ENCODE data around the gene ALPK3. TPM values are rescaled to one million over a fixed set of nuclear protein-coding genes. Genes with fewer than 3 reads are reported as not detected.

The ALPK3 gene
- total RNA-seq, 1 donor, result 0.36 TPM

GRCh38 chr15:84811151-84811550 lies 6.0 kb upstream of the ALPK3 start:
- H3K4me3 ChIP-seq (ENCODE audit: insufficient read depth, low read length), result no peak overlapping the region
- H3K4me1 ChIP-seq (ENCODE audit: insufficient read depth, low read length), result peaks cover 3% of the 10 kb centered on the region
- TF ChIP-seq, protein P1, sequence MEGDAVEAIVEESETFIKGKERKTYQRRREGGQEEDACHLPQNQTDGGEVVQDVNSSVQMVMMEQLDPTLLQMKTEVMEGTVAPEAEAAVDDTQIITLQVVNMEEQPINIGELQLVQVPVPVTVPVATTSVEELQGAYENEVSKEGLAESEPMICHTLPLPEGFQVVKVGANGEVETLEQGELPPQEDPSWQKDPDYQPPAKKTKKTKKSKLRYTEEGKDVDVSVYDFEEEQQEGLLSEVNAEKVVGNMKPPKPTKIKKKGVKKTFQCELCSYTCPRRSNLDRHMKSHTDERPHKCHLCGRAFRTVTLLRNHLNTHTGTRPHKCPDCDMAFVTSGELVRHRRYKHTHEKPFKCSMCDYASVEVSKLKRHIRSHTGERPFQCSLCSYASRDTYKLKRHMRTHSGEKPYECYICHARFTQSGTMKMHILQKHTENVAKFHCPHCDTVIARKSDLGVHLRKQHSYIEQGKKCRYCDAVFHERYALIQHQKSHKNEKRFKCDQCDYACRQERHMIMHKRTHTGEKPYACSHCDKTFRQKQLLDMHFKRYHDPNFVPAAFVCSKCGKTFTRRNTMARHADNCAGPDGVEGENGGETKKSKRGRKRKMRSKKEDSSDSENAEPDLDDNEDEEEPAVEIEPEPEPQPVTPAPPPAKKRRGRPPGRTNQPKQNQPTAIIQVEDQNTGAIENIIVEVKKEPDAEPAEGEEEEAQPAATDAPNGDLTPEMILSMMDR (IDR thresholded peaks at IDR 0.05; ENCODE audit: extremely low read depth, low read depth, low read length), result no peak
- H3K36me3 ChIP-seq (ENCODE audit: insufficient read depth, low read length), result peaks cover 5% of the 10 kb centered on the region
- H3K4me2 ChIP-seq (ENCODE audit: insufficient read depth, low read length), result no peak overlapping the region
- DNase-seq (ENCODE audit: insufficient read length, low spot score, missing footprints), result no peak
- no peak overlapping the region for H2AFZ ChIP-seq (ENCODE audit: low read length)
- H3K27ac ChIP-seq (ENCODE audit: low read depth, low read length), result no peak overlapping the region
- no peaks in the 10 kb centered on the region for H4K20me1 ChIP-seq (ENCODE audit: insufficient read depth, low read length)
- H3K9me3 ChIP-seq (ENCODE audit: low read depth, low read length), result no peaks in the 10 kb centered on the region
- no peaks in the 10 kb centered on the region for H3K79me2 ChIP-seq (ENCODE audit: insufficient read depth, low read length)
- no peaks in the 10 kb centered on the region for H3K27me3 ChIP-seq (ENCODE audit: insufficient read depth, low read length)

DNA sequence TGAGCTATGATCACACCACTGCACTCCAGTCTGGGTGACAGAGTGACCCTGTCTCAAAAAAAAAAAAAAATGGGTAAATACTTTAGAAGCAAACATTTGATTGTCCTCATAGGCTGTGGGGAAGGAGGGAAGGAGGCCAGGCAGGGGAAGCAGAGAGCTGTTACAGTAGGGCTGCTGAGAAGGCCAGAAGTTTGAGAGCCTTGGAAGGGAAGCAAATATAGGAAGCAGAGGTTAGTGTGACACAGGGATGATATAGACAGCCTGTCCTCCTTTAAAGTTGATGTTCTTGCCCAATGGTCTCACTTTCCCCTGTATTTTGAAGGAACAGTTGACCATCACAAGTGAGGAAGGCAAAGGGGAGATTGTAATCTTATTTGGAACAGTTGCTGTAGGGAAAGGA lies 5.3 kb upstream of the ALPK3 start:
- Histone ChIP-seq H3K4me2 (ENCODE audit: insufficient read depth, low read length) (no peak overlapping the region), H3K79me2 (ENCODE audit: insufficient read depth, low read length) (no peaks in the 10 kb centered on the region), H3K4me3 (ENCODE audit: insufficient read depth, low read length) (no peak overlapping the region), H3K27ac (ENCODE audit: low read depth, low read length) (no peak overlapping the region), H4K20me1 (ENCODE audit: insufficient read depth, low read length) (no peaks in the 10 kb centered on the region), H3K4me1 (ENCODE audit: insufficient read depth, low read length) (peaks cover 6% of the 10 kb centered on the region), H3K9me3 (ENCODE audit: low read depth, low read length) (no peaks in the 10 kb centered on the region), H3K36me3 (ENCODE audit: insufficient read depth, low read length) (peaks cover 3% of the 10 kb centered on the region), H2AFZ (ENCODE audit: low read length) (no peak overlapping the region), H3K27me3 (ENCODE audit: insufficient read depth, low read length) (no peaks in the 10 kb centered on the region)
- TF ChIP-seq, protein P1 (IDR thresholded peaks at IDR 0.05; ENCODE audit: extremely low read depth, low read depth, low read length), result no peak
- DNase-seq (ENCODE audit: insufficient read length, low spot score, missing footprints), result no peak

DNA sequence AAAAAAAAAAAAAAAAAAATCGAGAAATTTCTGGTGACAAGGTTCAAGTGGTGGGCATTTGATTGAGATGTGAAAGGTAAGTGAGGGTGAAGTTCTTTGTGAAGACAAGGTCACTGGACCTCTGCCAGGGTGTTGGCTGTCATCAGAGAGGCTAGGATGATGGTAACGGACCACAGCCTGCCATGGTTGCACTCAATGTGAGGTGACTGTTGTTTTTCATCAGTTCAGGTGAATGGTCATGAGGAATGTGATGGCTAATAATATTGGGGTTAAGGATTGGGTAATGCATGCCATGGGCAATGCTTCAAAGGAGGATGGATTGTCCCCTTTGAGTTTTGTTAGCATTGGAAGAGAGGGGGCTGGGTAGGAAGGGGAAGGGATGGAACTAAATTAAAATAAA lies 4.3 kb upstream of the ALPK3 start:
- TF ChIP-seq, protein P1 (IDR thresholded peaks at IDR 0.05; ENCODE audit: extremely low read depth, low read depth, low read length), result no peak
- H4K20me1 ChIP-seq (ENCODE audit: insufficient read depth, low read length), result no peaks in the 10 kb centered on the region
- H3K79me2 ChIP-seq (ENCODE audit: insufficient read depth, low read length), result no peaks in the 10 kb centered on the region
- peaks cover 3% of the 10 kb centered on the region for H3K36me3 ChIP-seq (ENCODE audit: insufficient read depth, low read length)
- H3K4me3 ChIP-seq (ENCODE audit: insufficient read depth, low read length), result no peak overlapping the region
- no peak overlapping the region for H2AFZ ChIP-seq (ENCODE audit: low read length)
- no peak overlapping the region for H3K27ac ChIP-seq (ENCODE audit: low read depth, low read length)
- H3K4me1 ChIP-seq (ENCODE audit: insufficient read depth, low read length), result peaks cover 11% of the 10 kb centered on the region
- H3K4me2 ChIP-seq (ENCODE audit: insufficient read depth, low read length), result no peak overlapping the region
- no peaks in the 10 kb centered on the region for H3K9me3 ChIP-seq (ENCODE audit: low read depth, low read length)
- no peaks in the 10 kb centered on the region for H3K27me3 ChIP-seq (ENCODE audit: insufficient read depth, low read length)
- no peak for DNase-seq (ENCODE audit: insufficient read length, low spot score, missing footprints)

DNA sequence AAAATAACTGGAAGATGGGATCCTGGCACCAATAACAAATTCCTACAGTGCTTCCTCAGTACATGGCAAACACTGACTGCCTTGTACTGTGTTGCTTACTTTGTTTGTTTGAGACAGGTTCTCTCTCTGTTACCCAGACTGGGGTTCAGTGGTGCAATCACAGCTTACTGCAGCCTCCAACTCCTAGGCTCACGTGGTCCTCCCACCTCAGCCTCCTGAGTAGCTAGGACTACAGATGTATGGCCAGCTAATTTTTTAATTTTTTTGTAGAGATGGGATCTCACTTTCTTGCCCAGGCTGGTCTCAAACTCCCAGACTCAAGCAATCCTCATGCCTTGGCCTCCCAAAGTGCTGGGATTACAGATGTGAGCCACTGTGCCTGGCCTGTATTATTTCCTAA lies 3.7 kb upstream of the ALPK3 start:
- no peak overlapping the region for H3K4me2 ChIP-seq (ENCODE audit: insufficient read depth, low read length)

More for the DNA sequence above, 3.7 kb upstream of the ALPK3 start:
- peaks cover 3% of the 10 kb centered on the region for H3K36me3 ChIP-seq (ENCODE audit: insufficient read depth, low read length)
- TF ChIP-seq, protein P1 (IDR thresholded peaks at IDR 0.05; ENCODE audit: extremely low read depth, low read depth, low read length), result no peak
- H4K20me1 ChIP-seq (ENCODE audit: insufficient read depth, low read length), result no peaks in the 10 kb centered on the region
- H3K9me3 ChIP-seq (ENCODE audit: low read depth, low read length), result no peaks in the 10 kb centered on the region
- no peak overlapping the region for H3K4me3 ChIP-seq (ENCODE audit: insufficient read depth, low read length)
- no peak for DNase-seq (ENCODE audit: insufficient read length, low spot score, missing footprints)
- no peaks in the 10 kb centered on the region for H3K27me3 ChIP-seq (ENCODE audit: insufficient read depth, low read length)
- H3K27ac ChIP-seq (ENCODE audit: low read depth, low read length), result no peak overlapping the region
- no peak overlapping the region for H2AFZ ChIP-seq (ENCODE audit: low read length)
- H3K4me1 ChIP-seq (ENCODE audit: insufficient read depth, low read length), result peaks cover 17% of the 10 kb centered on the region
- H3K79me2 ChIP-seq (ENCODE audit: insufficient read depth, low read length), result no peaks in the 10 kb centered on the region
